Measurements from ENCODE around the gene MKKS. TPM values are rescaled to one million over a fixed set of nuclear protein-coding genes. Genes with fewer than 3 reads are reported as not detected.

MKKS gene
- total RNA-seq, 1 donor = 7.6 TPM

- Histone ChIP-seq H4K20me1 (ENCODE audit: insufficient read depth, low read length) (peaks cover 4% of the 10 kb centered on the region), H3K27me3 (ENCODE audit: insufficient read depth, low read length) (no peaks in the 10 kb centered on the region), H3K36me3 (ENCODE audit: insufficient read depth, low read length) (no peaks in the 10 kb centered on the region), H3K27ac (ENCODE audit: low read depth, low read length) (peak overlapping the region; percentile 96), H2AFZ (ENCODE audit: low read length) (peak overlapping the region; percentile 96), H3K4me3 (ENCODE audit: insufficient read depth, low read length) (peak overlapping the region; percentile 93), H3K4me1 (ENCODE audit: insufficient read depth, low read length) (peaks cover 11% of the 10 kb centered on the region), H3K4me2 (ENCODE audit: insufficient read depth, low read length) (peak overlapping the region; percentile 96), H3K9me3 (ENCODE audit: low read depth, low read length) (no peaks in the 10 kb centered on the region), H3K79me2 (ENCODE audit: insufficient read depth, low read length) (peaks cover 67% of the 10 kb centered on the region)
- TF ChIP-seq, protein P1, sequence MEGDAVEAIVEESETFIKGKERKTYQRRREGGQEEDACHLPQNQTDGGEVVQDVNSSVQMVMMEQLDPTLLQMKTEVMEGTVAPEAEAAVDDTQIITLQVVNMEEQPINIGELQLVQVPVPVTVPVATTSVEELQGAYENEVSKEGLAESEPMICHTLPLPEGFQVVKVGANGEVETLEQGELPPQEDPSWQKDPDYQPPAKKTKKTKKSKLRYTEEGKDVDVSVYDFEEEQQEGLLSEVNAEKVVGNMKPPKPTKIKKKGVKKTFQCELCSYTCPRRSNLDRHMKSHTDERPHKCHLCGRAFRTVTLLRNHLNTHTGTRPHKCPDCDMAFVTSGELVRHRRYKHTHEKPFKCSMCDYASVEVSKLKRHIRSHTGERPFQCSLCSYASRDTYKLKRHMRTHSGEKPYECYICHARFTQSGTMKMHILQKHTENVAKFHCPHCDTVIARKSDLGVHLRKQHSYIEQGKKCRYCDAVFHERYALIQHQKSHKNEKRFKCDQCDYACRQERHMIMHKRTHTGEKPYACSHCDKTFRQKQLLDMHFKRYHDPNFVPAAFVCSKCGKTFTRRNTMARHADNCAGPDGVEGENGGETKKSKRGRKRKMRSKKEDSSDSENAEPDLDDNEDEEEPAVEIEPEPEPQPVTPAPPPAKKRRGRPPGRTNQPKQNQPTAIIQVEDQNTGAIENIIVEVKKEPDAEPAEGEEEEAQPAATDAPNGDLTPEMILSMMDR (IDR thresholded peaks at IDR 0.05; ENCODE audit: extremely low read depth, low read depth, low read length) = no peak
- no peak for DNase-seq (ENCODE audit: insufficient read length, low spot score, missing footprints)
Measured at GRCh38 chr20:10433014-10433622, 904 bp downstream of the MKKS start.

- Histone ChIP-seq H3K27ac (ENCODE audit: low read depth, low read length) (no peak overlapping the region), H3K36me3 (ENCODE audit: insufficient read depth, low read length) (no peaks in the 10 kb centered on the region), H3K4me3 (ENCODE audit: insufficient read depth, low read length) (no peak overlapping the region), H3K79me2 (ENCODE audit: insufficient read depth, low read length) (peaks cover 74% of the 10 kb centered on the region), H3K4me1 (ENCODE audit: insufficient read depth, low read length) (peaks cover 11% of the 10 kb centered on the region), H3K4me2 (ENCODE audit: insufficient read depth, low read length) (no peak overlapping the region), H4K20me1 (ENCODE audit: insufficient read depth, low read length) (peaks cover 4% of the 10 kb centered on the region), H3K27me3 (ENCODE audit: insufficient read depth, low read length) (no peaks in the 10 kb centered on the region), H2AFZ (ENCODE audit: low read length) (no peak overlapping the region), H3K9me3 (ENCODE audit: low read depth, low read length) (no peaks in the 10 kb centered on the region)
- TF ChIP-seq, protein P1 (IDR thresholded peaks at IDR 0.05; ENCODE audit: extremely low read depth, low read depth, low read length) = no peak
- no peak for DNase-seq (ENCODE audit: insufficient read length, low spot score, missing footprints)
Measured at GRCh38 chr20:10432079-10432478, 1.9 kb downstream of the MKKS start.

- Histone ChIP-seq H3K36me3 (ENCODE audit: insufficient read depth, low read length) (no peaks in the 10 kb centered on the region), H3K9me3 (ENCODE audit: low read depth, low read length) (no peaks in the 10 kb centered on the region), H3K27me3 (ENCODE audit: insufficient read depth, low read length) (no peaks in the 10 kb centered on the region), H4K20me1 (ENCODE audit: insufficient read depth, low read length) (peaks cover 4% of the 10 kb centered on the region), H2AFZ (ENCODE audit: low read length) (no peak overlapping the region), H3K4me2 (ENCODE audit: insufficient read depth, low read length) (no peak overlapping the region), H3K27ac (ENCODE audit: low read depth, low read length) (no peak overlapping the region), H3K4me1 (ENCODE audit: insufficient read depth, low read length) (peaks cover 13% of the 10 kb centered on the region), H3K4me3 (ENCODE audit: insufficient read depth, low read length) (no peak overlapping the region), H3K79me2 (ENCODE audit: insufficient read depth, low read length) (peaks cover 81% of the 10 kb centered on the region)
- DNase-seq (ENCODE audit: insufficient read length, low spot score, missing footprints) = no peak
- TF ChIP-seq, protein P1 (IDR thresholded peaks at IDR 0.05; ENCODE audit: extremely low read depth, low read depth, low read length) = no peak
Measured at GRCh38 chr20:10430704-10431103, 3.3 kb downstream of the MKKS start.

DNA sequence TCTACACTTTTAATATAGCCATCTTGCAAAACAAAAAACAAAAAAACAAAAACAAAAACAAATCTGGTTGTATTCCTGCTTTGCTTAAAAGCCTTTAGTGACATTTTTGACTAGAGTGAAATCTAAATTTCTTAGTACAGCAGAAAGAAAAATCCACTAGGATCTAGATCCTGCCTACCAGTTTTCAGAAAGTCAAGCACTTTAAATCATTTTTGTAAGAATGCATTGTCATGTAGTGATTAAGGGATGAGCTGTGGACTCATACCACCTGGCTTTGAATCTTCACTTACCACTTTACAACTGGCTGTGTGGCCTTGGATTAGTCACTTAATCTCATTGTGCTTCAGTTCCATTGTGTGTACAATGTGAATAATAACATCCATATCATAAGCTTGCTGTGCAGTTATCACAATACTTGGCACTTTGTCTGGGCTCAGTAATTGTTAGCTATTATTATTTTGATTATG, 4.0 kb downstream of the MKKS start:
- no peak for DNase-seq (ENCODE audit: insufficient read length, low spot score, missing footprints)
- no peaks in the 10 kb centered on the region for H3K9me3 ChIP-seq (ENCODE audit: low read depth, low read length)
- H3K79me2 ChIP-seq (ENCODE audit: insufficient read depth, low read length) = peaks cover 81% of the 10 kb centered on the region

More for the DNA sequence above, 4.0 kb downstream of the MKKS start:
- TF ChIP-seq, protein P1 (IDR thresholded peaks at IDR 0.05; ENCODE audit: extremely low read depth, low read depth, low read length) = no peak
- no peaks in the 10 kb centered on the region for H3K36me3 ChIP-seq (ENCODE audit: insufficient read depth, low read length)
- no peak overlapping the region for H3K27ac ChIP-seq (ENCODE audit: low read depth, low read length)
- H4K20me1 ChIP-seq (ENCODE audit: insufficient read depth, low read length) = peaks cover 4% of the 10 kb centered on the region
- peaks cover 10% of the 10 kb centered on the region for H3K4me1 ChIP-seq (ENCODE audit: insufficient read depth, low read length)
- H3K4me3 ChIP-seq (ENCODE audit: insufficient read depth, low read length) = no peak overlapping the region
- no peaks in the 10 kb centered on the region for H3K27me3 ChIP-seq (ENCODE audit: insufficient read depth, low read length)
- H3K4me2 ChIP-seq (ENCODE audit: insufficient read depth, low read length) = no peak overlapping the region
- H2AFZ ChIP-seq (ENCODE audit: low read length) = no peak overlapping the region

Data from osteoblast (primary cell).